ENCODE measurements around the gene OR10C1.

GRCh38 chr6:29477923-29478450 lies 38.9 kb downstream of the OR10C1 start:
- TF ChIP-seq CTCF (IDR thresholded peaks at IDR 0.05) (no peak), POLR2AphosphoS5 (IDR thresholded peaks at IDR 0.05; ENCODE audit: low read depth, low read length) (no peak), REST (IDR thresholded peaks at IDR 0.05; ENCODE audit: insufficient read depth in 1 of 2, low read depth in 2 of 2, low read length in 1 of 2) (no peak), SIN3A (IDR thresholded peaks at IDR 0.05; ENCODE audit: borderline replicate concordance, insufficient read depth, low read depth, low read length) (no peak), TCF7L2 (IDR thresholded peaks at IDR 0.05; ENCODE audit: low read depth, low read length) (no peak)
